ENCODE measurements around the gene MCHR2.
"Not testable (repeated sequence)": the region's sequence is repeated elsewhere in the genome, so short reads cannot be mapped to it uniquely, and the experiment has no call there.

The MCHR2 gene

DNA sequence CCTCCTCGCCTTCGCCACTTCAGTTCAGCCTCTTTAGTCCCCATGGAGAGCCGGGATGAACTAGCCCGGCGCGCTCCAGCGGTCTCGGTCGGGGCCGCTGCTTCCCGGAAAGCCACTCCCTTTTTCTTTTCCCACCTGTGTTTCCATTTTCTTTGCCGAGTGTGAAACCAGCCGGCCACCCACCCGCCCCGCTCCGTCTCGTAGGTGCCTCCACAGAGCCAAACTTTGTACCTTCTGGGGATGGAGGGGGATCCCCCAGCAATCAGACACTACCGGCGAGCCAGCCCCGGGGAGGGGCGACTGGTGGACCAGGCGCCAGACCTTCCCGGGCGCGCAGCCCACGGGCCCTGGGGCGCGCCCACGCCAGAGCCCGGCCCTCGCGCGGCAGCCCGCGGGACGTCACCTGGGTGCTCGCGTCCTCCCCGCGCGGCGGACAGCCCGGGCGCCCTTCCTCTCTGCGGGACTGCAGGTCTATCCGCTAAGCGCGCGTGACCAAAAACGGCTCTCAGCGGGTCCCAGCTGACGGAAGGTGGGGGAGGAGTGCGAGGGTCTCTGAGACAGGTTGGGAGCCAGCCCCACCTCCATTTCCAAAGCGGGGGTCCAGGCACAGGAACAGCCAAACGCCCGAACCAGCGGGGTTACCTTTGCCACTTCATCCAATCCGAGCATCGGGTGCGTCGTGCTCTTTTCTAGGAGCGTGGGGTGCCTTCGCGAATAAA is at the start of gene MCHR2:
Gene MCHR2, minus strand, starts transcription at position 691 of the 719 bp plus-strand sequence. CDS start 38,076 bp downstream, outside the sequence.
- TF ChIP-seq, protein P1, sequence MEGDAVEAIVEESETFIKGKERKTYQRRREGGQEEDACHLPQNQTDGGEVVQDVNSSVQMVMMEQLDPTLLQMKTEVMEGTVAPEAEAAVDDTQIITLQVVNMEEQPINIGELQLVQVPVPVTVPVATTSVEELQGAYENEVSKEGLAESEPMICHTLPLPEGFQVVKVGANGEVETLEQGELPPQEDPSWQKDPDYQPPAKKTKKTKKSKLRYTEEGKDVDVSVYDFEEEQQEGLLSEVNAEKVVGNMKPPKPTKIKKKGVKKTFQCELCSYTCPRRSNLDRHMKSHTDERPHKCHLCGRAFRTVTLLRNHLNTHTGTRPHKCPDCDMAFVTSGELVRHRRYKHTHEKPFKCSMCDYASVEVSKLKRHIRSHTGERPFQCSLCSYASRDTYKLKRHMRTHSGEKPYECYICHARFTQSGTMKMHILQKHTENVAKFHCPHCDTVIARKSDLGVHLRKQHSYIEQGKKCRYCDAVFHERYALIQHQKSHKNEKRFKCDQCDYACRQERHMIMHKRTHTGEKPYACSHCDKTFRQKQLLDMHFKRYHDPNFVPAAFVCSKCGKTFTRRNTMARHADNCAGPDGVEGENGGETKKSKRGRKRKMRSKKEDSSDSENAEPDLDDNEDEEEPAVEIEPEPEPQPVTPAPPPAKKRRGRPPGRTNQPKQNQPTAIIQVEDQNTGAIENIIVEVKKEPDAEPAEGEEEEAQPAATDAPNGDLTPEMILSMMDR (IDR thresholded peaks at IDR 0.05), result no peak
- TF ChIP-seq ZFX (IDR thresholded peaks at IDR 0.05; ENCODE audit: borderline replicate concordance), result no peak
- H3K27ac ChIP-seq, result no peak within 1 kb of the TSS

DNA sequence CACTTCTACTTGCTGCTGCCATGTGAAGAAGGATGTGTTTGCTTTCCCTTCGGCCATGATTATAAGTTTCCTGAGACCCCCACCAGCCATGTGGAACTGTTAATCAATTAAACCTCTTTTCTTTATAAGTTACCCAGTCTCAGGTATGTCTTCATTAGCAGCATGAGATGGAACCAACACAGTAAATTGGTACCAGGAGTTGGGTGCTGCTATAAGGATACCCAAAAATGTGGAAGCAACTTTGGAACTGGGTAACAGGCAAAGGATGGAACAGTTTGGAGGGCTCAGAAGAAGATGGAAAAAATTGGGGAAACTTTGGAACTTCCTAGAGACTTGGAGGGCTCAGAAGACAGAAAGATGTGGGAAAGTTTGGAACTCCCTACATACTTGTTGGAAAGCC is 44.5 kb upstream of the MCHR2 start:
- not testable (repeated sequence) for H3K27ac ChIP-seq

DNA sequence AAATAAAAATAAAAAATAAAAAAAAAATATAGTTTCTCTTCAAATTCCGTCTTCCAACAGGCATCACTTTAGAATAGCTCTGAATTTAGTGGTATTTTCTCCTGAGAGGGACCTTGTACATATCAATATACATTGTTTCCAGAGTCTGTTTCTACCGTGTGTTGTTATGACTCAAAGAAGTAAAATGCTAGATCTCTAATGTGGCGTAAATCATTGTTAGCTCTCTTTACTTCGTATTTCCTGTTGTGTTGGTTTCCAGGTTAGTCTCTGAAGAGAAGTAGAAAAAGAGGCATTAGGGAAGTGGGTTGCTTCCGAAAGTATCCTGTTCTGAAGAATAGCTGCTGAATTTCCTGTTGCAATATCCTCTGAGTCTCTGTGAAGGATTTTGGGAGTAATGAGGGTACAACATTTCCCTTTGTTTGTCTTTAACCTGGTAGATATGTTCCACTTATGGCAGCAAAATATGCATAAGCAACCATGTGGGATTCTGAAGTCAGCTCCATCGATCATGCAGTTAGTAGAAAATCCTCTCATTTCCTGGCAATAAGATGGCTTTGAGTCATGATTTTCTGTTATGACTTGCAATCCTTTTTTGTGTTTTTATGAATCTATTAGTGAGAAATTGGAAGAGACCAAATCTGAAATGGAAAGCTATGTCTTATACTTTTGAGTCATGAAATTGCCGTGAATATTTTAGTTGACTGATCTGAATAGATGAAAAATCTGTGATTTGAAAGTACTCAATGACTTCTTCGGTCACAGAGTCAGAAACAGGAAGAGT is 42.0 kb upstream of the MCHR2 start:
- no peak overlapping the region for H3K27ac ChIP-seq
- no peak for TF ChIP-seq ZFX (IDR thresholded peaks at IDR 0.05; ENCODE audit: borderline replicate concordance)
- TF ChIP-seq, protein P1 (IDR thresholded peaks at IDR 0.05), result no peak

DNA sequence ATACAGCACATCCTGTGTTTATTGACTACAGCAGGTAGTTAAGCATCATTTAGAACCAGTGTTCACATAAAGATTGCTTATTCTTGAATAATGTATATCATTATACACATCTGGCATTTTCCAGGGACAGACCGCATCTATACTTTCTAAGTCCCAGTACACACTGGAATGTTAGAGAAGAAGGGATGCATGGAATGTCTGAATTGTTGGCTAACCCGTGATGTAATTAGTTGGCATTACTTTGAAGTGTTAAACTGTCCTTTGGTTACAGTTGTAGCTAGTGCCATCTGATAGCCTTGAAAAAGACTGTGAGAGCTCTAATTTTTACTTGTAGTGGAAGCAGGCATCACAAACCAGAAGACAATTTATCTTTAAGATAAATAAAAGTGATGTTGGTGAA is 29.8 kb upstream of the MCHR2 start:
- H3K27ac ChIP-seq, result no peak overlapping the region
- TF ChIP-seq, protein P1 (IDR thresholded peaks at IDR 0.05), result no peak
- TF ChIP-seq ZFX (IDR thresholded peaks at IDR 0.05; ENCODE audit: borderline replicate concordance), result no peak

GRCh38 chr6:100022847-100023246 is 28.8 kb upstream of the MCHR2 start:
- H3K27ac ChIP-seq, result no peak overlapping the region
- no peak for TF ChIP-seq ZFX (IDR thresholded peaks at IDR 0.05; ENCODE audit: borderline replicate concordance)
- TF ChIP-seq, protein P1 (IDR thresholded peaks at IDR 0.05), result no peak

- H3K27ac ChIP-seq, result no peak overlapping the region
- TF ChIP-seq ZFX (IDR thresholded peaks at IDR 0.05; ENCODE audit: borderline replicate concordance), result no peak
- TF ChIP-seq, protein P1 (IDR thresholded peaks at IDR 0.05), result no peak
Measured at GRCh38 chr6:100008857-100009256, 14.8 kb upstream of the MCHR2 start.

DNA sequence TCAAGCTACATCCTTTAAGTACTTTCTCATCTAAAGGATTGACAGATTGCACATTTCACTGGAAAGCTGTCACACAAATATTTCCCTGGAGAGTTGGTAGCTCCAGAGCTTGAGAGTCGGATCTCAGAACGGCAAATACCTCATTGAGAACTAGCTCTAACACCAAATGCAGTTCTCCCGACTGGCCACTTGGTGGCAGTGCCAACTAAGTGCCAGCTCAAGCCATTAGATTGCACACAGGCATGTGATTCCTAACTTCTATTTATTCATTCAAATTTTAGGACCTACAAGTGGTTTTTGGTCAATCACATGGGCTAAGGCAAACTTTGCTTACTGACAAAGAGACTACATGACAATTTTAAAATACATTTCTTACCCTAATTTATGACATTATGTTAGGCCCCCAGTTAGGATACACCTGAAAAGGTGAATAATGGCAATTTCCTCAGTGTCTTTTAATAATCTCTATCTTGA is 7.9 kb upstream of the MCHR2 start:
- TF ChIP-seq, protein P1 (IDR thresholded peaks at IDR 0.05), result peak; percentile 95
- no peak for TF ChIP-seq ZFX (IDR thresholded peaks at IDR 0.05; ENCODE audit: borderline replicate concordance)
- H3K27ac ChIP-seq, result no peak overlapping the region
